HG03342 (cell line): Measurements from ENCODE around the gene TMEM235.

Experiments
- ATAC-seq: cut with Tn5 transposase; IDR thresholded peaks from one replicate; pipeline ENCODE4 v1.9.1; 2021; ENCODE audit warnings: mild to moderate bottlenecking, moderate library complexity; ENCODE audit not compliant: unreplicated experiment

The TMEM235 gene

DNA sequence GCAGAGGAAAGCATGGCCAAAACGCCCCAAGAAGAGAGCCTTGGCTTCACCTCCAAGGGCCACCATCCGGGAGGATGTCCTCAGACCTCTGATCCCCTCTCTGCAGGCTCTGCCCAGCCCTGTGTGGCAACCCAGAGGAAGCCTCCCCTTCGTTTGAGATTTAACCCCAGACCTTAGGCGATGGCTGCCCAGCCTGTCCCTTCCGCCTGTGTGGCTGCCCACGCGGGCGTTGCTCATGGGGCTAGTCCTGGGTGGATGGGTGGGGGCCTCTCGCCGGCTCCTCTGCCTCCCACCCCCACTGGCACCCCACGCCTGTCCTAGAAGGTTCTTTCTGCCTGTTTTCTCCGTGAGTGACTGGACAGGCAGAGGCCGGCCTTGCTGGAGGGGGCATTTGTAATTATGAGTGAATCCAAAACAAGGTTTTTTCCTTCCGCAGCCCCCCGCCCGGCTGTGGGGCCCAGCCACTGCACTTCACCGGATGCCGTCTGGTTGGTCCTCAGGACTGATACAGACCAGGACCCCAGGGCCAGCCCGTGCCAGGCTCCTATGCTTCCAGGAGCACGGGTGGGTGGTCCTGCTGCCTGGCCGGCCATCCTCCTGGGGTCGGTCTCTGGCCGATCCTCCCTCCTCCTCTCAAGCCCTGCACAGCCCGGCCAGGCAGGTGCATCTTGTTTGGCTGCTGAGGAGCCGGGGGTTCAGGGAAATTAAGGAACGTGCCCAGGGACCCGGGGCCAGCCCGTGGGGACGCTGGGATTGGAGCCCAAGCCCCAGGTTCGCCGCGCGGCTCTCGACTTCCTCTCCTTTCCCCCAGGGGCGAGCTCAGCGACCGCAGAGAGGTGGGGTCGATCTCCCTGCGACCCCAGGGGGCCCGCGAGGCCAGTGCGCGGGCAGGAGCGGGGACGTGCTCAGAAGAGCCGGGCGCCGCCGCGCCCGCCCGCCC, at the start of gene TMEM235:
Gene TMEM235, plus strand, starts transcription at position 636 of the 940 bp plus-strand sequence. CDS start 393 bp downstream, outside the sequence.
- ATAC-seq: no peak

DNA sequence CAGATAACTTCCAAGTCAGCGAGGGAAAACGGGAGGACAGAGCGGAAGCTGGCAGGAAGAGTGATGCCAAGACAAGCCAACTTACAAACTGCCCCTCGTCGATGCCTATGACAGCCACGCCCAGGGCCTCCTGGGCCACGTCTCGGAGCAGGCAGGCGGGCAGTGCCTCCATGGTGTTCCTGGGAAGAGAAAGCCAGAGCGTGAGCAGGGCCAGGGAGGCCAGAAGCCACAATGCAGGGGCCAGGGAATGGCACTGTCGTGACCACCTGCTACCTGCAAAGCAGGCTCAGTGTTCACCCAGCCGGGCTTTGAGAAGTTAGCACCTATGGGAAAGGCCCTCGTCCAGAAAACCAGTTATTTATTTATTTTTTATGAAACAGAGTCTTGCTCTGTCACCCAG, 48.9 kb upstream of the TMEM235 start:
- ATAC-seq: no peak

DNA sequence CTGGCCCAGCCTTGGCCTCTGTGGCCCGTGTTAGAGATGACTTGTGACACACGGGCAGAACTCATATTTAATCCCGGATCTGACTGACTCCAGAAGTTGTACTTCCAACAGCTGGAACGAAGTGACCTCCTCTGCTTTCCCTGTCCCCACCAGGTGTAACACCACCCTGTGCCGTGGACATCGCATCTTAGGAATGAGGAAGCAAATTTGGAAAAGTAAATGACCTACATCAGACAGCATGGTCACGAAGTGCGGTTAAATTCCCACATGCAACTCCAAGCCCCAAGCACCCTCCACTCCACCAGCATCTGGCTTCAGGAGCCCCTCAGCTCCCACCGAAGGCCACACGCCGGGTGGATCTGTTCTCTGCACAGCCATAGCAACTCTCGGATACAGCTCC, 47.5 kb upstream of the TMEM235 start:
- ATAC-seq: no peak

DNA sequence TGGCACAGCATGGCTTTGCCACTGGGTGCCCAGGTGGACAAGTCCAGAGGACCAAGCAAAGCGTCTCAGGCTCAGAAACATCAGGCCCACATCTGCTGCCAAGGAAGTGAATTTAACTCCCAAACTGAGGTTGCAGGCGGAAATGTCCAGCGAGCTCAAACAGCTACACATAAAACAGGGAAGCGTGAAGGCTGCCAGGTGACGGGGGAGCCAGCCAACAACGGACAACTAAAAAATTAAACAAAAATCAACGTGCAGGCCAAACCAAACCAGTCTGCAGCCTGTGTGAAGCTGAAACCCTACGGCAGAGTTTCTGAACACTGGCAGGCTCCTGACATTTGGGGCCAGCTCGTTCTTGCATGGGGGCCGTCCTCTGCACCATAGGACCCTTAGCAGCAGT, 47.1 kb upstream of the TMEM235 start:
- no peak for ATAC-seq

DNA sequence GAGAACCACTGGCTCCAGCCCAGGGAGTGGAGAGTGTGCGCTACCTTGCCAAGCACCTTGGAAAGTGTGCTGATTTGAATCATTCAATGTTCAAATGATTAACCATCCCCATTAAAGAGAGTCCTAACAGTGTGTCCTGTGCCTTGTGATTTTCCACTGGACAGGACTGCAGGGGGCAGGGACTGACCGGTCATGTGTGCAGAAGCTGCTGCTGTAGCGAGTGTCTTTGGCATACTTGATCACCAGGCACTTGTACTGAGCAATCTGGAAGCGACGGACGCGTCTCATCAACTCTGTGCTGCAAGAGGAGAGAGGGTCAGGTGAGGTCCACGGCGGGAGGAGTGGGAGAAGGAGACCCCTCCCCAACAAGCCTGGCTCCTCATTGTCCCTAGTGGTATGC, 46.6 kb upstream of the TMEM235 start:
- ATAC-seq: no peak

DNA sequence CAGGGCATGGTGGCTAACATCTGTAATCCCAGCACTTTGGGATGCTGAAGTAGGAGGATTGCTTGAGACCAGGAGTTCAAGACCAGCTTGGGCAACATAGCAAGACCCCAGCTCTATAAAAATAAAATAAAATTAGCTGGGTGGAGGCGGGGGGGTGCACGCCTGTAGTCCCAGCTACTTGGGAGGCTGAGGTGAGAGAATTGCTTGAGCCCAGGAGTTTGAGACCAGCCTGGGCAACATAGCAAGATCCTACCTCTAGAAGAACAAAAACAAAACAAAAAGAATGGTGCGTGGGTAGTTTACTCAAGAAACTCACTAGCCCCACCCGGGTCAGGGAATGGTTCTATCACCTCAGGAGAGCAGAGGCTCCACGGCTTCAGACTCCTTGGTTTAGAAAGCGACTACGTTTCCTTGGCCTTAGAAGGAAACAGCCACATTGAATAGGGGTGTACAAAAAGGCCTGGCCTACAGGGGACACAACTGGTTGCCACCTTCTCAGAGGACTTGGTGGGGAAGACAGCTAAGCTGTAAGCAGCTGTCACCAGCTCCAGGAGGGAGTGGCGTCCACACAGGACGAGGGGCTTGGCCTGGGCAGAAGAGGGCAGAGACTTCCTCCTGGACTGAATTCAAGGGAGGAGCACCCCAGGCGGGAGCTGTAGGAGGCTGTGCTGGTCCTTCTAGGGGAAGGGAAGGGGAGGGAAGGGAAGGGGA, 45.3 kb upstream of the TMEM235 start:
- no peak for ATAC-seq

DNA sequence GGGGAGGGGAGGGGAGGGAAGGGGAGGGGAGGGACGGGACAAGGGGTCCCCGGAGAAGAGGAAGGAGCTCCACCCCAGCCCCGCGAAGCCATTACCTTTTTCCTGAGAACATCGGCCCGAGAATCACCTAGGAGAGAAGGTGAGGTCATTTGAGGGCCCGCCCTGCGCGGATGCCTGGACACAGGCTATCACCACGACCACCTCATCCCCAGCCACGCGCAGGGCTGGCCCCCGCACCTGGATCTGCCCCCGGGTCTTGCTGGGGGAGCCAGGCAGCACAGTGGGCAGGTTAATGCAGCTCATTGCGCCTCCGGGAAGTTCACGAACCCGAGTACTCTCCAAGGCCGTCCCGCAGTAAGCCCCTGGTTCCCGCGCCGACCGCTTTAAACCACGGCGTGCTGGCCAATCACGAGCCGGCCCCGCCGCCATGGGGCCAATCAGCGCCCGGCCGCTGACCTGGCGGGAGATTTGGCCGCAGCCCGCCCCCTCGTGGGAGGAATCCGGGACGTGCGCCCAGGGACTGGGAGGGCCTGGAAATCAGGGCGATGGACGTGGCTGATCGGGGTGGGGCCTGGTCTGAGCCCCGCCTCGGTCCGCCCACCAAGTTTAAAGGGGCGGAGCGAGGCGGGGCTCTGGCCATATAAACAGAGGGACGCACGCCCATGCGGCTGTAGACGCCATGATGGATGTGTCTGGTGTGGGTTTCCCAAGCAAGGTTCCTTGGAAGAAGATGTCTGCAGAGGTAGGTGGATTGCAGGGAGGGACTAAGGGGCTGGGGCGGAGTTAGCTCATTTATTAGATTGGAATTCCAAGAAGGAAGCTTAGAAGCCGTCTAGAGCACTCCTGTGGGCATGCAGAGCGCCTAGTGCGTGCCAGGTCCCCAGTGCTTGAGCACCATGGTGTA, 44.5 kb upstream of the TMEM235 start, which contains the start of the genes AFMID and TK1:
Gene AFMID, plus strand, starts transcription at position 671 of the 904 bp plus-strand sequence. Its CDS starts 9 bp downstream, at position 680.
Gene TK1, minus strand, starts transcription at position 361 of the 904 bp plus-strand sequence. Its CDS starts 58 bp downstream, at position 303.
- ATAC-seq: peak; percentile 87

DNA sequence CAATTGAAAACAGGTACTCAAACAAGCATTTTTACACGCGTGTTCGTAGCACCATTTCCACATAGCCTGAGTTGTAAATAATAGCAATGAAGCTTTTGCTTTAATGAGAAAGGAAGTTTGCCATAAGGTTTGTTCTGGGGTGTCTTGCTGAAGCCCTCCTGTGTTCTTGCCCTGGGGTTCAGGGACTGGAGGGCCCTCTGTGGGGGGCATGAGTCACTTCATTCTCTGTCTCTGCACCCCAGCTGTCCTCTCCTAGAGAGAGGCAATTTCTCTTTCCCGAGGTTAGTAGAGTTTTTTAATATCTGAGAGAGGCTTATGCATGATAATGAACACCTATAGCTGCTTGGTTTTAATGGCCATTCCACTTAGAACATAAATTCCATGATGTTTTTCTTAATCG, 34.7 kb upstream of the TMEM235 start:
- ATAC-seq: no peak

DNA sequence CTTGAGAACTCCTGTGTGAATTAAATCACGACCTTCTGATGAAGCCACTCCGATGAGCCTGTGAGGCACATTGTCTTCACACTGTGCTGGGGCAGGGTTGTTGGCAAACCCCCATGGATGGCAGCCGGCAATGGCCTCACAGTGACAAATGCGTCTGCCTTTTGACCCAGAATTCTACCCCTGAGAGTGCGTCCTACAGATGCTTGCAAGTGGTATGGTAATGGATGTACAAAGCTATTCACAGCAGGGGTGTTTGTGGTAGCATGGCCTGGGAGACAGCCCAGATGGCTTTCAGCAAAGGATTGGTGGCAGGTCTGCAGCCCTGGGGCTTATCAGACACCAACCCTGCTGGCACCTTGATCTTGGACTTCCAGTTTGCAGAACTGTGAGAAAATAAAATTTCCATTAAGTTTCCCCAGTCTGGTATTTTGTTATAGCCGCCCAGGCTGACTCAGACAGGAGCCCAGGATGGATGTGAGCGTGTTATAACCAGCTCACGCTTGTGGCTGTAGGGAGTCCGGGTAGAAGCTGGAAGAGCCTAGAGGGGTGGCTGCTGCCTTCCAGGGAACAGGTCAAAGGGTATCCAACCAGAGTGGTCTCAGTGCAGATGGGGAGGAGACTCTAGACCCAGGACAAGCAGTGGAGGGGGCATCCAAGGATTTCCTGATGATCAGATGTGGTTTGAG, 34.1 kb upstream of the TMEM235 start:
- no peak for ATAC-seq

DNA sequence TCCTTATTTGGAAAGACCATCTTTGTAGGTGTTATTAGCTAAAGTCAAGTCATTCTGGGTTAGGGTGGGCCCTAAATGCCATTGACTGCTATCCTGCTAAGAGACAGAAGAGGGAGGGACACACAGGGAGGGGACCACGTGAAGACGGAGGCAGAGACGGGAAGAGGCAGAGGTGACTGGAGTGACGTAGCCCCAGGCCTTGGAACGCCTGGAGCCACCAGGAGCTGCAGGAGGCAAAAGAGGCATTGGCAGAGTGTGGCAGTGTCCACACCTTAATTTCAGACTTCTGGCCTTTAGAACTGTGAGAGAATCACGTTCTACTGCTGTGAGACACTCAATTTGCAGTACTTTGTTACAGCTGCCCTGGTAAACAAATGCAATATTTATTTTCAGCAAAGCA, 31.0 kb upstream of the TMEM235 start:
- ATAC-seq: no peak

DNA sequence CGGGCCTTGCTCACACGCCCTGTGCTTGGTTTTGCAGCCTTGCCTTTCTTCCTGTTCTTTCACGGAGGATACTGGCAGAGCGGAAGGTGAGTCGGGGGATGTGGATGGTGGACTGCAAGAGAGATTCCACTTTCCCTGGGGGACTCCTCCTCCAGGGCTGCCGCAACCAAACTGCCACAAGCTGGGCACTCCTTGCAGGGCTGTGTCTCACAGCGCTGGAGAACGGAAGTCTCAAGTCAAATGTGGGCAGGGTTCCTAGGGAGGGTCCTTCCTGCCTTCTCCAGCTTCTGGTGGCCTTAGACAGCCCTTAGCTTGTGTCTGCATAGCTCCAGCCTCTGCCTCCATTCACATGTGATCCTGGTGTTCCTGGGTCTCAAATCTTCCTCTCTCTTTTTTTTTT, 28.8 kb upstream of the TMEM235 start:
- ATAC-seq: no peak

DNA sequence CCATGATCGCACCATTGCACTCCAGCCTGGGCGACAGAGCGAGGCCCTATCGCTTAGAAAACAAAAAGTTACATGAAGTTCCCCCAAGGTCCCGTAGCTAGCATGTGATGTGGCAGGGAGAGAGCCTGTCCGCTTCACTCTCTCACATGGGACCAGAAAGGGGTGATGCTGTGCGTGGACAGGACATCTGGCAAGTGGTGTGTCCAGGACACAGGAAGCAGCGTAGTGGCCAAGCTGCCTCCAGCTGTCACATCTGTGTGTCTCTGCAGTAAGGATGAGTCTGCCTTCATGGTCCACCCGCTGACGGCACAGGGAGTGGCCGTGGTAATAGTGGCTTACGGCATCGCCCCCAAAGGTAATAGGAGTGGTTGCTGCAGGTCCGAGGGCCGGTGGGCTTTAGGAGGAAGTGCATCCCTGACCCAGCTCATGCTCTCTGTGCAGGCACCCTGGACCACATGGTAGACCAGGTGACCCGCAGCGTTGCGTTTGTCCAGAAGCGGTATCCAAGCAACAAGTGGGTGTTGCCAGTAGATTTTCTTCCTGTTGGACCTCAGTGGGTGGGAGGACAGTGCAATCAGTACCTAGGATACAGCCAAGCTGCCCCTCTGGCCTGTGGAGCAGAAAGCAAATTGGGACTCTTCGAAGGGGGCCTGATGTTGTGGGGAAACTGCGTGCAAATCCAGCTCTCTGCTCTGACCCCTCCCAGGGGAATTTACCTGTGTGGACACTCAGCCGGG, 26.9 kb upstream of the TMEM235 start:
- no peak for ATAC-seq

DNA sequence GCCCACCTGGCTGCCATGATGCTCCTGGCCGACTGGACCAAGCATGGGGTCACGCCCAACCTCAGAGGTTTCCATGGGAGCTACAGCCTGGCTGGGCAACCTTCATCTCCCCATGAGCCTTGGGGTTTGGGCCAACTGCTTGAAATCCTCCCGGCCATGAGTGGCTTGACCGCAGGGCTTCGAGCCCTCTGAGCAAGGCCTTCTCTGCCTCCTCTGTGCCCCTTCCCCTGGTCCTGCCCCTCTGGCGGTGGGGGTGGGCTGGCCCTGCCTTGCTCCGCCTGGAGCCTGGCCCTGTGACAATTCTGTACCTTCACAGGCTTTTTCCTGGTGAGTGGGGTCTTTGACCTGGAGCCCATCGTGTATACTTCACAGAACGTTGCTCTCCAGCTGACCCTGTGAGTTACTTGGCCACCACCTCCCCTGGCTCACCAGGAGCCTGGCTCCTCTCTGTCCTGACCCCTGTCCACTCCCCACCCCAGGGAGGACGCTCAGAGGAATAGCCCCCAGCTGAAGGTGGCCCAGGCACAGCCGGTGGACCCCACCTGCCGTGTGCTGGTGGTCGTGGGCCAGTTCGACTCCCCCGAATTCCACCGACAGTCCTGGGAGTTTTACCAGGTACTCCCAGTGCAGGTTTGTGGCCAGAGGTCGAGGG, 26.2 kb upstream of the TMEM235 start:
- ATAC-seq: no peak

DNA sequence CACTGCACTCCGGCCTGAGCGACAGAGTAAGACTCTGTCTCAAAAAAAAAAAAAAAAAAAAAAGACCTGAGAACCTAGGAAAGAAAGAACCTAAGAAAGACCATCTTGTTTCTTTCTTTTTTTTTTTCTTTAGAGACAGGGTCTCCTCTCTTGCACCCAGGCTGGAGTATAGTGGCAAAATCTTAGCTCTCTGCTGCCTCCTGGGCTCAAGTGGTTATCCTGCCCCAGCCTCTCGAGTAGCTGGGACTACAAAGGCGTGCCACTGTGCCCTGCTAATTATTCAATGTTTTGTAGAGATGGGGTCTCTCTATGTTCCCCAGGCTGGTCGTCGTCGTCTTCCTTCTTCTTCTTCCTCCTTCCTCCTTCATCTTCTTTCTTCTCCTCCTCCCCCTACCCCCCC, 25.1 kb upstream of the TMEM235 start:
- no peak for ATAC-seq

DNA sequence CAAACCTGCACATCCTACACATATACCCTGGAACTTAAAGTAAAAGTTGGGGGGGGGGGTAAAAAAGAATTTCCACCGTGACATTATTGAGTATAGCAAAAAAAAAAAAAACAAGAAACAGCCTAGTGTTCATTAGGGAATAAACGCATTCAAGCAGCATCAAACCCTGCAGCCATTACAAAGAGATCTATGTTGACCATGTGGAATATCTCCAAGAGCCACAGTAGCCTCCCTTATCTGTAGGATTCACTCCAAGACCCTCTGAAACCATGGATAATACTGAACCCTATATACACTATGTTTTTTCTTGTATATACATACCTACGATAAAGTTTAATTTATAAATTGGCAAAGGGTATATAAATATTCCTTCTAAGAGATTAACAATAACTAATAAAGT, 22.9 kb upstream of the TMEM235 start:
- no peak for ATAC-seq

DNA sequence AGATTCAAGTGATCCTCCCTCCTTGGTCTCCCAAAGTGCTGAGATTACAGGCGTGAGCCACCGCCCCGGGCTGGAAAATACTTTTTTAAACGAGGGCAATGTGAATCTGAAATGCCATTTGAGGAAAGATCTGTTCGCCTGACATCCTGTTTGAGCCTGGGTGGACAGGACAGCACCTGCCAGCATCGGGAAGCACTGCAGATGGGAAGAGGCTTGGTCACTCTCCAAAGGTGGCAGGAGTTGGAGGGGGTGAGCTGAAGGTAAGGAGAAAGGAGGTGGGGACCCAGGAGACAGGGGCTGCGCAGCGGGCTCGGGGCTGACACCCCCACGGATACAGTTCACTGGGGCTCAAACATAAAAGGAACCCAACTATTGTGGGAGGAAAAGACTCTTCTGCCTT, 21.3 kb upstream of the TMEM235 start:
- no peak for ATAC-seq

DNA sequence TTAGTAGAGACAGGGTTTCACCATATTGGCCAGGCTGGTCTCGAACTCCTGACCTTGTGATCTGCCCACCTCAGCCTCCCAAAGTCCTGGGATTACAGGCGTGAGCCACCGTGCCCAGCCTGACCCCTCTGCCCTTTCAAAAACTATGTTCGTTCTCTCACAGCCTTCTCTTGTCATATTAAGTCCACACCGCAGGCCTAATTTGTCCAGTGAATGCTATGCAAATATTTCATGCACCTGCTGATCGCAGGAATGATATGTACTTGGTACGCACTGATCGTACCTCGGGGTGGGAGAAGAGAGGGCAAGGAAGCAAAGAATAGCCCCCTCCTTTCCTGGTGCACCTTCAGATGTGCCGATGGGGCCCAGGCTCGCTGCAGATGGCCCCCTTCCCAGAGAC, 20.4 kb upstream of the TMEM235 start:
- no peak for ATAC-seq

DNA sequence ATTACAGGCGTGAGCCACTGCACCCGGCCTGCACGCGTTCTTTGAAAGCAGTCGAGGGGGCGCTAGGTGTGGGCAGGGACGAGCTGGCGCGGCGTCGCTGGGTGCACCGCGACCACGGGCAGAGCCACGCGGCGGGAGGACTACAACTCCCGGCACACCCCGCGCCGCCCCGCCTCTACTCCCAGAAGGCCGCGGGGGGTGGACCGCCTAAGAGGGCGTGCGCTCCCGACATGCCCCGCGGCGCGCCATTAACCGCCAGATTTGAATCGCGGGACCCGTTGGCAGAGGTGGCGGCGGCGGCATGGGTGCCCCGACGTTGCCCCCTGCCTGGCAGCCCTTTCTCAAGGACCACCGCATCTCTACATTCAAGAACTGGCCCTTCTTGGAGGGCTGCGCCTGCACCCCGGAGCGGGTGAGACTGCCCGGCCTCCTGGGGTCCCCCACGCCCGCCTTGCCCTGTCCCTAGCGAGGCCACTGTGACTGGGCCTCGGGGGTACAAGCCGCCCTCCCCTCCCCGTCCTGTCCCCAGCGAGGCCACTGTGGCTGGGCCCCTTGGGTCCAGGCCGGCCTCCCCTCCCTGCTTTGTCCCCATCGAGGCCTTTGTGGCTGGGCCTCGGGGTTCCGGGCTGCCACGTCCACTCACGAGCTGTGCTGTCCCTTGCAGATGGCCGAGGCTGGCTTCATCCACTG, 17.3 kb upstream of the TMEM235 start, which contains the start of gene BIRC5:
Gene BIRC5, plus strand, starts transcription at position 238 of the 690 bp plus-strand sequence. Its CDS starts 64 bp downstream, at position 302.
- peak; percentile 85 for ATAC-seq
